GM23338 (cell line): ENCODE results near the gene ZNF217. TPM values are rescaled to one million over a fixed set of nuclear protein-coding genes. Genes with fewer than 3 reads are reported as not detected.

Source experiments
- ATAC-seq: fragments of 200-7000 bp; cut with Tn5 transposase; 3 replicates; pipeline ENCODE4 v1.9.1; 2020
- DNase-seq: peaks from one replicate; pipeline ENCODE4 v3.0.0-alpha.2; 2015; ENCODE audit warnings: low spot score
- H2AFZ ChIP-seq: fragments of 200-600 bp; sonication (generic); 2 replicates; pipeline ENCODE4 v1.8.0; 2016; ENCODE audit warnings: antibody characterized with exemption, mild to moderate bottlenecking, moderate library complexity
- H3F3A ChIP-seq: fragments of 200-600 bp; sonication (generic); replicated peaks from 2 replicates; pipeline ENCODE4 v1.8.0; 2017; ENCODE audit warnings: antibody characterized with exemption, mixed run types, low read depth
- H3K27ac ChIP-seq: fragments of 200-600 bp; sonication (generic); 2 replicates; pipeline ENCODE4 v1.6.1; 2016; ENCODE audit warnings: low read depth
- H3K27me3 ChIP-seq: fragments of 200-600 bp; sonication (generic); 2 replicates; pipeline ENCODE4 v1.8.0; 2016; ENCODE audit warnings: mild to moderate bottlenecking, mixed run types, moderate library complexity; ENCODE audit not compliant: insufficient read depth
- H3K36me3 ChIP-seq: fragments of 200-600 bp; sonication (generic); 2 replicates; pipeline ENCODE4 v1.8.0; 2016; ENCODE audit warnings: mild to moderate bottlenecking; ENCODE audit not compliant: insufficient read depth
- H3K4me1 ChIP-seq: fragments of 200-600 bp; sonication (generic); 2 replicates; pipeline ENCODE4 v1.8.0; 2016; ENCODE audit warnings: mild to moderate bottlenecking, moderate library complexity; ENCODE audit not compliant: insufficient read depth
- H3K4me2 ChIP-seq: fragments of 200-600 bp; sonication (generic); 2 replicates; pipeline ENCODE4 v1.7.1; 2017; ENCODE audit warnings: mixed run types
- H3K4me3 ChIP-seq: fragments of 200-600 bp; sonication (generic); 2 replicates; pipeline ENCODE4 v1.6.1; 2016; ENCODE audit warnings: mixed run types
- H3K79me2 ChIP-seq: fragments of 200-600 bp; sonication (generic); replicated peaks from 2 replicates; pipeline ENCODE4 v1.8.0; 2017; ENCODE audit warnings: mild to moderate bottlenecking; ENCODE audit not compliant: insufficient read depth
- H3K9me2 ChIP-seq: fragments of 200-600 bp; sonication (generic); 2 replicates; pipeline ENCODE4 v1.8.0; 2017; ENCODE audit not compliant: insufficient read depth
- H4K20me1 ChIP-seq: fragments of 200-600 bp; sonication (generic); replicated peaks from 2 replicates; pipeline ENCODE4 v1.8.0; 2017; ENCODE audit warnings: mild to moderate bottlenecking; ENCODE audit not compliant: insufficient read depth
- H3K27ac Mint-ChIP-seq: 2 replicates; pipeline ENCODE4 v1.8.0; 2020; ENCODE audit warnings: inconsistent platforms, mild to moderate bottlenecking, moderate library complexity, mixed read lengths
- H3K27me3 Mint-ChIP-seq: 3 replicates; pipeline ENCODE4 v1.8.0; 2022; ENCODE audit warnings: low read depth, mild to moderate bottlenecking, moderate library complexity, mixed read lengths, inconsistent platforms; ENCODE audit not compliant: insufficient read depth, poor library complexity
- H3K36me3 Mint-ChIP-seq: 3 replicates; pipeline ENCODE4 v1.8.0; 2021; ENCODE audit warnings: low read depth, mild to moderate bottlenecking, inconsistent platforms, moderate library complexity, mixed read lengths
- H3K4me1 Mint-ChIP-seq: 3 replicates; pipeline ENCODE4 v1.8.0; 2020; ENCODE audit warnings: mild to moderate bottlenecking, inconsistent platforms, mixed read lengths
- H3K4me3 Mint-ChIP-seq: 3 replicates; pipeline ENCODE4 v1.8.0; 2021; ENCODE audit warnings: moderate library complexity, mild to moderate bottlenecking, inconsistent platforms, mixed read lengths
- H3K9me3 Mint-ChIP-seq: 3 replicates; pipeline ENCODE4 v1.8.0; 2020; ENCODE audit warnings: moderate library complexity, mild to moderate bottlenecking, inconsistent platforms, mixed read lengths
- CREB1 ChIP-seq: fragments of 250-450 bp; sonication (Bioruptor Pico); IDR thresholded peaks from 2 replicates; pipeline ENCODE4 v1.5.0; 2020; ENCODE audit warnings: low read depth, mild to moderate bottlenecking, moderate library complexity
- CTCF ChIP-seq, 2 experiments: fragments of 200-600 bp in 1 of 2; sonication (generic) in 1 of 2; conservative IDR thresholded peaks; 2 replicates each; pipeline versions ENCODE4 v1.5.1 to v1.6.1; 2016 to 2017; ENCODE audit warnings: antibody characterized with exemption in 2 of 2, low read depth in 2 of 2, mild to moderate bottlenecking in 2 of 2, moderate library complexity in 1 of 2
- ETS1 ChIP-seq: IDR thresholded peaks from 2 replicates; pipeline ENCODE4 v1.6.1; 2016; ENCODE audit warnings: antibody characterized with exemption
- EZH2 ChIP-seq: fragments of 200-600 bp; sonication (generic); IDR thresholded peaks from one replicate; pipeline ENCODE4 v1.8.0; 2017; ENCODE audit warnings: antibody characterized with exemption, mild to moderate bottlenecking, low read depth; ENCODE audit not compliant: unreplicated experiment
- EZH2phosphoT487 ChIP-seq: fragments of 200-600 bp; sonication (generic); IDR thresholded peaks from one replicate; pipeline ENCODE4 v1.8.1; 2018; ENCODE audit warnings: antibody characterized with exemption; ENCODE audit not compliant: unreplicated experiment
- JUNB ChIP-seq: IDR thresholded peaks from one replicate; pipeline ENCODE4 v1.6.1; 2016; ENCODE audit warnings: antibody characterized with exemption; ENCODE audit not compliant: unreplicated experiment
- NANOG ChIP-seq: IDR thresholded peaks from 2 replicates; pipeline ENCODE4 v1.6.1; 2016; ENCODE audit warnings: antibody characterized with exemption, borderline replicate concordance
- POLR2AphosphoS5 ChIP-seq: IDR thresholded peaks from 2 replicates; pipeline ENCODE4 v1.6.1; 2016; ENCODE audit warnings: antibody characterized with exemption, low read depth
- REST ChIP-seq: IDR thresholded peaks from one replicate; pipeline ENCODE4 v1.6.1; 2018; ENCODE audit warnings: antibody characterized with exemption; ENCODE audit not compliant: unreplicated experiment
- STAT1 ChIP-seq: IDR thresholded peaks from one replicate; pipeline ENCODE4 v1.6.1; 2016; ENCODE audit warnings: antibody characterized with exemption; ENCODE audit not compliant: unreplicated experiment
- ZNF114 ChIP-seq: fragments of 250-450 bp; sonication (Bioruptor Pico); IDR thresholded peaks from 2 replicates; pipeline ENCODE4 v1.5.0; 2020; ENCODE audit warnings: mild to moderate bottlenecking, moderate library complexity
- ZNF331 ChIP-seq: fragments of 250-450 bp; sonication (Bioruptor Pico); IDR thresholded peaks from 2 replicates; pipeline ENCODE4 v1.5.0; 2020; ENCODE audit warnings: low read depth, mild to moderate bottlenecking, moderate library complexity
- ZNF462 ChIP-seq: fragments of 250-450 bp; sonication (Bioruptor Pico); IDR thresholded peaks from 2 replicates; pipeline ENCODE4 v1.5.0; 2020; ENCODE audit warnings: mild to moderate bottlenecking, moderate library complexity
- polyA plus RNA-seq: library from polyadenylated mRNA; unstranded; fragments of >200 nt; fragmentation: Nextera tagmentation; extraction: Ambion mirVana; gene quantifications from 2 replicates; pipeline ENCODE4 v1.2.1, GENCODE V29; 2016
- total RNA-seq: library from RNA; depleted of rRNA; stranded (reverse); fragments of >200 nt; shearing (Covaris generic); gene quantifications from 2 replicates; pipeline ENCODE4 v1.2.3, GENCODE V29; 2014

ZNF217 gene
- total and polyA plus RNA-seq, 2 experiments from 2014 or later, result 32.8 to 78.0 TPM

- Mint-ChIP-seq H3K36me3 (peaks cover 54% of the 10 kb centered on the region), H3K9me3 (no peaks in the 10 kb centered on the region), H3K4me1 (peaks cover 72% of the 10 kb centered on the region), H3K4me3 (no peak overlapping the region), H3K27me3 (peaks cover 4% of the 10 kb centered on the region), H3K27ac (peak overlapping the region; percentile 70; the same call in 1 of the 2 replicates)
- DNase-seq (no peak), ATAC-seq (no peak)
- Histone ChIP-seq H3K4me3 (no peak overlapping the region), H3K4me2 (no peak overlapping the region), H3K79me2 (peaks cover 99% of the 10 kb centered on the region), H3K36me3 (peaks cover 29% of the 10 kb centered on the region), H3K4me1 (peaks cover 54% of the 10 kb centered on the region), H2AFZ (no peak overlapping the region), H3K27me3 (no peaks in the 10 kb centered on the region), H4K20me1 (peaks cover 37% of the 10 kb centered on the region), H3K9me2 (no peaks in the 10 kb centered on the region), H3F3A (peaks cover 13% of the 10 kb centered on the region; the same call in 1 of the 2 replicates), H3K27ac (peak overlapping the region; percentile 92)
- no peak for TF ChIP-seq POLR2AphosphoS5
- no peak for TF ChIP-seq ETS1
- no peak for TF ChIP-seq EZH2phosphoT487
- no peak for TF ChIP-seq CTCF (conservative IDR thresholded peaks at IDR 0.05; ENCODE audit: low read depth in 2 of 2)
- TF ChIP-seq ZNF331 (CRISPR knock-in tag), result no peak
- no peak for TF ChIP-seq JUNB
- TF ChIP-seq REST, result no peak
- no peak for TF ChIP-seq ZNF462 (CRISPR knock-in tag)
- TF ChIP-seq CREB1 (CRISPR knock-in tag), result no peak
- TF ChIP-seq STAT1, result no peak
- no peak for TF ChIP-seq ZNF114 (CRISPR knock-in tag)
- no peak for TF ChIP-seq EZH2
- no peak for TF ChIP-seq NANOG
These were observed 12.0 kb downstream of the ZNF217 start for GRCh38 chr20:53581444-53582250.
